K562 (cell line): Measurements from ENCODE around the gene GH2.
"Not testable (repeated sequence)": the region's sequence is repeated elsewhere in the genome, so short reads cannot be mapped to it uniquely, and the experiment has no call there.

Experiments used
- BRD4 ChIP-seq: fragments of 200-600 bp; sonication (generic); IDR thresholded peaks from 2 replicates; pipeline ENCODE4 v1.6.1; 2017; ENCODE audit warnings: inconsistent platforms
- CTCF ChIP-seq, 3 experiments: IDR thresholded peaks in 2 of 3; conservative IDR thresholded peaks in 1 of 3; 2 replicates each; pipeline ENCODE4 v1.5.1; 2011 to 2012; ENCODE audit warnings: low read length in 3 of 3, mild to moderate bottlenecking in 3 of 3, control low read depth in 2 of 3, improper control_type of control experiment in 1 of 3, inconsistent platforms in 1 of 3, low read depth in 1 of 3, mixed read lengths in 1 of 3, moderate library complexity in 1 of 3; ENCODE audit not compliant: insufficient read depth in 2 of 3
- FOS ChIP-seq: IDR thresholded peaks from 3 replicates; pipeline ENCODE4 v1.6.1; 2011; ENCODE audit not compliant: insufficient read length; ENCODE audit errors: extremely low read depth
- JUN ChIP-seq, 2 experiments: sonication (generic) in 1 of 2; formaldehyde crosslinking in 1 of 2; IDR thresholded peaks; 2 replicates each; pipeline versions ENCODE4 v1.6.1 to v1.8.0; 2012 to 2022; ENCODE audit warnings: borderline replicate concordance in 2 of 2, mild to moderate bottlenecking in 2 of 2, improper control_type of control experiment in 1 of 2, low read depth in 1 of 2, low read length in 1 of 2, missing genetic modification reagents in 1 of 2
- KLF6 ChIP-seq: fragments of 250-450 bp; sonication (Bioruptor Pico); IDR thresholded peaks from 2 replicates; pipeline ENCODE4 v1.4.0; 2020; ENCODE audit warnings: mild to moderate bottlenecking, moderate library complexity, borderline replicate concordance
- SPI1 ChIP-seq: IDR thresholded peaks from 2 replicates; pipeline ENCODE4 v1.6.1; 2011; ENCODE audit warnings: low read depth, low read length, control low read depth, borderline replicate concordance
- STAT6 ChIP-seq: sonication (generic); formaldehyde crosslinking; IDR thresholded peaks from 2 replicates; pipeline ENCODE4 v1.8.1; 2023; ENCODE audit warnings: mild to moderate bottlenecking, missing genetic modification reagents
- TEAD1 ChIP-seq, 2 experiments: fragments of 450-650 bp in 1 of 2; sonication (generic) in 1 of 2; formaldehyde crosslinking; IDR thresholded peaks; 2 replicates each; pipeline versions ENCODE4 v1.4.0 to v1.8.0; 2020 to 2022; ENCODE audit warnings: mild to moderate bottlenecking in 2 of 2, missing genetic modification reagents in 1 of 2
- U2AF1 ChIP-seq: fragments of 200-400 bp; formaldehyde crosslinking; optimal IDR thresholded peaks from 2 replicates; pipeline ENCODE3; 2017; ENCODE audit warnings: mild to moderate bottlenecking, low read depth, low read length, moderate library complexity
- ZBTB43 ChIP-seq: sonication (generic); formaldehyde crosslinking; IDR thresholded peaks from 2 replicates; pipeline ENCODE4 v1.8.0; 2023; ENCODE audit warnings: mild to moderate bottlenecking, missing genetic modification reagents
- ZNF354B ChIP-seq: fragments of 250-450 bp; sonication (Bioruptor Pico); IDR thresholded peaks from 2 replicates; pipeline ENCODE4 v1.4.0; 2020
- ZNF740 ChIP-seq, 3 experiments: fragments of 200-800 bp in 1 of 3; sonication (Bioruptor generic) in 1 of 3; sonication (generic) in 1 of 3; formaldehyde crosslinking in 1 of 3; IDR thresholded peaks; 2 replicates each; pipeline versions ENCODE4 v1.6.1 to v1.8.0; 2016 to 2022; ENCODE audit warnings: mild to moderate bottlenecking in 2 of 3, missing compliant biosample characterization in 2 of 3, missing genetic modification characterization in 2 of 3, missing genetic modification reagents in 1 of 3

GRCh38 chr17:63870292-63870665 is 11.5 kb downstream of the GH2 start:
- not testable (repeated sequence) for TF ChIP-seq TEAD1 (CRISPR knock-in tag; IDR thresholded peaks at IDR 0.05); JUN (IDR thresholded peaks at IDR 0.05; ENCODE audit: borderline replicate concordance, low read depth, low read length); JUN (CRISPR knock-in tag; IDR thresholded peaks at IDR 0.05; ENCODE audit: borderline replicate concordance); U2AF1; ZBTB43 (CRISPR knock-in tag); STAT6; CTCF (IDR thresholded peaks at IDR 0.05 in 2 of 3, conservative IDR thresholded peaks at IDR 0.05 in 1 of 3; ENCODE audit: insufficient read depth in 2 of 3, low read depth in 1 of 3, low read length in 3 of 3); FOS; SPI1; ZNF354B (CRISPR knock-in tag); KLF6; ZNF740 (CRISPR knock-in tag; IDR thresholded peaks at IDR 0.05); ZNF740 (tag; IDR thresholded peaks at IDR 0.05); BRD4
